DMS53 treated with DMSO at 0.1 percent for 48 hours (cell line): ENCODE results near the gene KDM4B.
"Not testable (repeated sequence)": the region's sequence is repeated elsewhere in the genome, so short reads cannot be mapped to it uniquely, and the experiment has no call there.

ENCODE experiments used
- DNase-seq: peaks from one replicate; lab custom pipeline; 2025; ENCODE audit not compliant: unreplicated experiment; lab: John Stamatoyannopoulos, UW

KDM4B gene

GRCh38 chr19:5012688-5013457 lies 44.0 kb downstream of the KDM4B start:
- DNase-seq = no peak

GRCh38 chr19:5013761-5014160 lies 44.8 kb downstream of the KDM4B start:
- DNase-seq = no peak

- no peak for DNase-seq
These were observed 46.0 kb downstream of the KDM4B start for GRCh38 chr19:5014941-5015340.

GRCh38 chr19:5016268-5016667 lies 47.4 kb downstream of the KDM4B start:
- DNase-seq = no peak

GRCh38 chr19:5016781-5017180 lies 47.9 kb downstream of the KDM4B start:
- DNase-seq = no peak

GRCh38 chr19:5017235-5017634 lies 48.3 kb downstream of the KDM4B start:
- no peak for DNase-seq

GRCh38 chr19:5018224-5019015 lies 49.5 kb downstream of the KDM4B start:
- DNase-seq = no peak

- no peak for DNase-seq
These were observed 51.5 kb downstream of the KDM4B start for GRCh38 chr19:5020368-5020767.

GRCh38 chr19:5021046-5021445 lies 52.1 kb downstream of the KDM4B start:
- no peak for DNase-seq

GRCh38 chr19:5022066-5022860 lies 53.4 kb downstream of the KDM4B start:
- DNase-seq = no peak

- no peak for DNase-seq
These were observed 54.2 kb downstream of the KDM4B start for GRCh38 chr19:5023128-5023571.

GRCh38 chr19:5024282-5024681 lies 55.4 kb downstream of the KDM4B start:
- no peak for DNase-seq

- DNase-seq = no peak
These were observed 56.1 kb downstream of the KDM4B start for GRCh38 chr19:5025027-5025426.

GRCh38 chr19:5026706-5027273 lies 57.9 kb downstream of the KDM4B start:
- no peak for DNase-seq

- no peak for DNase-seq
These were observed 59.4 kb downstream of the KDM4B start for GRCh38 chr19:5028229-5028886.

GRCh38 chr19:5029596-5029995 lies 60.7 kb downstream of the KDM4B start:
- not testable (repeated sequence) for DNase-seq

- DNase-seq = no peak
These were observed 61.4 kb downstream of the KDM4B start for GRCh38 chr19:5030136-5030820.

GRCh38 chr19:5030822-5031221 lies 61.9 kb downstream of the KDM4B start:
- DNase-seq = no peak

- no peak for DNase-seq
These were observed 62.6 kb downstream of the KDM4B start for GRCh38 chr19:5031231-5032100.
